ENCODE results near the gene FNDC3B.

DNA sequence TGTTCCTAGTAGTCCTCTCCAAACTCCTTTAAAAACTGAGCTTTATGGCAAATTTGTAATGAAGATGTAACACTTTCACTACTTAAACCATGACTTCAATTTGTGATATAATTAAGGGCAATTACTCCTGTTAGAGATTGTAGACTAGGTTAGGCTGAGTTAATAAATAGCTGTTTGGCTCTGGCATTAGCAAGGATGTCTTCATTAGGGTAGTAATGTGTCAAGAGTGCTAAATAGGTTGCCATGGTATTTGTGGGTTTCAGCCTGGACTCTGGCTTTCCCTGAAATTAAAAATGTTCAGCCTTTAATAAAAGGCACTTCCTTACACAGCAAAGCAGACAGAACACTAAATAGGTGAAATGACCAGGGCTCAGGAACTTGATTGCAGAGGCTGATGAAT is 337.0 kb downstream of the FNDC3B start:
- TF ChIP-seq ZFX (IDR thresholded peaks at IDR 0.05; ENCODE audit: borderline replicate concordance) = no peak
- TF ChIP-seq, protein P1, sequence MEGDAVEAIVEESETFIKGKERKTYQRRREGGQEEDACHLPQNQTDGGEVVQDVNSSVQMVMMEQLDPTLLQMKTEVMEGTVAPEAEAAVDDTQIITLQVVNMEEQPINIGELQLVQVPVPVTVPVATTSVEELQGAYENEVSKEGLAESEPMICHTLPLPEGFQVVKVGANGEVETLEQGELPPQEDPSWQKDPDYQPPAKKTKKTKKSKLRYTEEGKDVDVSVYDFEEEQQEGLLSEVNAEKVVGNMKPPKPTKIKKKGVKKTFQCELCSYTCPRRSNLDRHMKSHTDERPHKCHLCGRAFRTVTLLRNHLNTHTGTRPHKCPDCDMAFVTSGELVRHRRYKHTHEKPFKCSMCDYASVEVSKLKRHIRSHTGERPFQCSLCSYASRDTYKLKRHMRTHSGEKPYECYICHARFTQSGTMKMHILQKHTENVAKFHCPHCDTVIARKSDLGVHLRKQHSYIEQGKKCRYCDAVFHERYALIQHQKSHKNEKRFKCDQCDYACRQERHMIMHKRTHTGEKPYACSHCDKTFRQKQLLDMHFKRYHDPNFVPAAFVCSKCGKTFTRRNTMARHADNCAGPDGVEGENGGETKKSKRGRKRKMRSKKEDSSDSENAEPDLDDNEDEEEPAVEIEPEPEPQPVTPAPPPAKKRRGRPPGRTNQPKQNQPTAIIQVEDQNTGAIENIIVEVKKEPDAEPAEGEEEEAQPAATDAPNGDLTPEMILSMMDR (IDR thresholded peaks at IDR 0.05) = no peak
